Fibroblast of skin of abdomen (primary cell): ENCODE measurements around the gene ZNF573.

ENCODE experiments used
- DNase-seq: peaks from one replicate; pipeline ENCODE4 v3.0.0-alpha.2; 2013

The ZNF573 gene

GRCh38 chr19:37695144-37695899 is 84.1 kb downstream of the ZNF573 start:
- no peak for DNase-seq

- DNase-seq: no peak
Observed at GRCh38 chr19:37692956-37693620, 86.3 kb downstream of the ZNF573 start.

- DNase-seq: peak; percentile 81
Observed at GRCh38 chr19:37691881-37692504, 87.4 kb downstream of the ZNF573 start.
